Ishikawa (cell line): Measurements from ENCODE around the gene CDC23.

Experiments used
- EGR1 ChIP-seq: IDR thresholded peaks from 2 replicates; pipeline ENCODE4 v1.6.1; 2012
- EP300 ChIP-seq: IDR thresholded peaks from 2 replicates; pipeline ENCODE4 v1.6.1; 2012; ENCODE audit warnings: borderline replicate concordance
- FOXM1 ChIP-seq: IDR thresholded peaks from 2 replicates; pipeline ENCODE4 v1.6.1; 2012; ENCODE audit warnings: low read depth, borderline replicate concordance
- NFIC ChIP-seq: IDR thresholded peaks from 2 replicates; pipeline ENCODE4 v1.6.1; 2012
- RAD21 ChIP-seq: IDR thresholded peaks from 2 replicates; pipeline ENCODE4 v1.6.1; 2012; ENCODE audit warnings: low read depth
- TAF1 ChIP-seq: IDR thresholded peaks from 2 replicates; pipeline ENCODE4 v1.6.1; 2012; ENCODE audit warnings: low read depth, mild to moderate bottlenecking

- TF ChIP-seq EP300 (no peak), FOXM1 (no peak), RAD21 (no peak), NFIC (no peak), TAF1 (no peak), EGR1 (no peak)
Observed at GRCh38 chr5:138188626-138189025, 24.5 kb downstream of the CDC23 start.
